K562 (cell line): Measurements from ENCODE around the gene SLC34A3. TPM values are rescaled to one million over a fixed set of nuclear protein-coding genes. Genes with fewer than 3 reads are reported as not detected.

ENCODE experiments used
- ATAC-seq: fragments of 200-7000 bp; cut with Tn5 transposase; 3 replicates; pipeline ENCODE4 v1.9.1; 2020; ENCODE audit warnings: moderate library complexity
- BruUV-seq: library from RNA; stranded (reverse); fragments of 400-500 nt; replicated peaks from 2 replicates; lab custom pipeline; 2021; lab: Mats Ljungman, UMichigan
- CTCF ChIA-PET: fragments of 300-600 bp; formaldehyde crosslinking; extraction: SDS; loops from one replicate; lab custom pipeline; 2021; ENCODE audit warnings: low intra/inter-chr PET ratio; lab: Yijun Ruan, JAX
- POLR2A ChIA-PET: fragments of 300-600, 350-650 bp; sonication (Branson Sonifier 250); formaldehyde crosslinking; extraction: SDS; loops from one replicate; lab custom pipeline; 2021; ENCODE audit warnings: antibody characterized with exemption, inconsistent platforms; lab: Yijun Ruan, JAX
- DNase-seq, 4 experiments: peaks; one replicate each; pipeline versions ENCODE4 v3.0.0 to v3.0.0-alpha.2; 2011 to 2018; ENCODE audit warnings: low spot score in 3 of 4, mixed read lengths in 3 of 4; ENCODE audit errors: extremely low read depth in 1 of 4
- FAIRE-seq: peaks from 2 replicates; lab custom pipeline; 2011; peaks lifted over from hg19 to GRCh38; lab: Jason Lieb, UNC
- H2AFZ ChIP-seq: 2 replicates; pipeline ENCODE4 v1.6.0; 2011; ENCODE audit warnings: low read depth, low read length, control low read depth, inconsistent platforms
- H3K27ac ChIP-seq: fragments of 200-600 bp; 3 replicates; pipeline ENCODE4 v1.8.0; 2011; ENCODE audit warnings: low read depth, mild to moderate bottlenecking, control low read depth, inconsistent platforms, low read length, moderate library complexity, mixed read lengths; ENCODE audit errors: extremely low read depth
- H3K27me3 ChIP-seq, 2 experiments: fragments of 300-600 bp in 1 of 2; 2 replicates in 1 of 2; 3 replicates in 1 of 2; pipeline versions ENCODE4 v1.6.0 to v1.8.0; 2011; ENCODE audit warnings: inconsistent platforms in 2 of 2, low read length in 2 of 2, mild to moderate bottlenecking in 1 of 2, mixed read lengths in 1 of 2, moderate library complexity in 1 of 2; ENCODE audit not compliant: control insufficient read depth in 2 of 2, insufficient read depth in 2 of 2
- H3K36me3 ChIP-seq: fragments of 300-600 bp; 3 replicates; pipeline ENCODE4 v1.8.0; 2011; ENCODE audit warnings: mild to moderate bottlenecking, low read length, inconsistent platforms; ENCODE audit not compliant: control insufficient read depth, insufficient read depth
- H3K4me1 ChIP-seq, 2 experiments: fragments of 200-600 bp in 1 of 2; replicated peaks in 1 of 2; 2 replicates in 1 of 2; 3 replicates in 1 of 2; pipeline versions ENCODE4 v1.5.1 to v1.8.0; 2011; ENCODE audit warnings: inconsistent platforms in 2 of 2, low read length in 2 of 2, mild to moderate bottlenecking in 1 of 2, mixed read lengths in 1 of 2, moderate library complexity in 1 of 2; ENCODE audit not compliant: control insufficient read depth in 2 of 2, insufficient read depth in 2 of 2
- H3K4me2 ChIP-seq: 2 replicates; pipeline ENCODE4 v1.6.1; 2011; ENCODE audit warnings: low read length, control low read depth, inconsistent platforms, mixed read lengths; ENCODE audit not compliant: insufficient read depth
- H3K4me3 ChIP-seq: fragments of 200-600 bp; sonication (generic), shearing (Covaris generic); 2 replicates; pipeline ENCODE4 v1.5.1; 2016; ENCODE audit warnings: control low read depth, inconsistent platforms
- H3K79me2 ChIP-seq: fragments of 200-600 bp; 3 replicates; pipeline ENCODE4 v1.8.0; 2011; ENCODE audit warnings: low read length, inconsistent platforms; ENCODE audit not compliant: control insufficient read depth, insufficient read depth
- H3K9ac ChIP-seq, 2 experiments: 2 replicates each; pipeline versions ENCODE4 v1.6.0 to v1.6.1; 2011; ENCODE audit warnings: low read depth in 2 of 2, low read length in 2 of 2, control low read depth in 1 of 2, inconsistent platforms in 1 of 2, mild to moderate bottlenecking in 1 of 2, mixed read lengths in 1 of 2; ENCODE audit not compliant: insufficient read depth in 1 of 2
- H3K9me1 ChIP-seq: one replicate; pipeline ENCODE4 v1.6.0; 2011; ENCODE audit warnings: inconsistent platforms, mild to moderate bottlenecking, low read length, moderate library complexity; ENCODE audit not compliant: control insufficient read depth, insufficient read depth
- H3K9me3 ChIP-seq: replicated peaks from 2 replicates; pipeline ENCODE4 v1.5.1; 2011; ENCODE audit warnings: low read depth, low read length, inconsistent platforms; ENCODE audit not compliant: control insufficient read depth, insufficient read depth
- H4K20me1 ChIP-seq: replicated peaks from 2 replicates; pipeline ENCODE4 v1.6.1; 2011; ENCODE audit warnings: low read length, inconsistent platforms, mixed read lengths; ENCODE audit not compliant: control insufficient read depth, insufficient read depth
- SETDB1 ChIP-seq: IDR thresholded peaks from one replicate; pipeline ENCODE4 v1.6.1; 2012; ENCODE audit warnings: low read length, control low read depth, inconsistent platforms
- ZNF280B ChIP-seq: fragments of 250-450 bp; sonication (Bioruptor Pico); IDR thresholded peaks from 2 replicates; pipeline ENCODE4 v1.5.1; 2021; ENCODE audit warnings: mild to moderate bottlenecking
- WGBS: fragments of 100-300 bp; shearing (Covaris generic); methylation state at CpG from one replicate; pipeline ENCODE4 v1.1.6; 2016; ENCODE audit warnings: low coverage, mixed read lengths; ENCODE audit not compliant: insufficient coverage; ENCODE audit errors: missing lambda C conversion rate; 5-methylcytosine and 5-hydroxymethylcytosine counted together
- in situ Hi-C: fragments of 300-500 bp; cut with MboI; formaldehyde crosslinking; loops from 4 replicates; pipeline ENCODE4 v1.15.0; 2018; ENCODE audit warnings: inconsistent platforms, mixed read lengths
- intact Hi-C: fragments of 100-400 bp; cut with micrococcal nuclease; formaldehyde crosslinking; loops from 2 replicates; pipeline ENCODE4 v1.14.2; 2022
- polyA plus RNA-seq, 8 experiments: library from polyadenylated mRNA; depleted of rRNA in 4 of 8; stranded (reverse) in 5 of 8; unstranded in 3 of 8; fragments of >200 nt; fragmentation: Nextera tagmentation in 2 of 8; fragmentation: Illumina TruSeq in 1 of 8; extraction: Ambion mirVana in 2 of 8; extraction: Trizol in 1 of 8; gene quantifications; 2 replicates each; pipeline versions ENCODE4 v1.2.1 to v1.2.3, GENCODE V29; 2011 to 2014; ENCODE audit warnings: inconsistent platforms in 1 of 8, missing spikeins in 1 of 8
- total RNA-seq, 7 experiments: library from RNA; depleted of rRNA in 6 of 7; stranded (reverse); fragments of >200 nt in 6 of 7; fragmentation: Illumina TruSeq in 2 of 7; extraction: Trizol in 2 of 7; gene quantifications; 2 replicates each; pipeline versions ENCODE4 v1.2.1 to v1.2.3, GENCODE V29; 2011 to 2021; ENCODE audit warnings: low replicate concordance in 1 of 7

SLC34A3 gene
- total and polyA plus RNA-seq, 9 of the 15 experiments (the other 6 are each of a cell fraction or from before 2014, with no cell fraction given) = not detected

GRCh38 chr9:137215196-137215986, 15.3 kb upstream of the SLC34A3 start:
- BruUV-seq = no TSS peak
- Histone ChIP-seq H3K9me3 (no peaks in the 10 kb centered on the region), H3K4me1 (peaks cover 27 to 81% of the 10 kb centered on the region in 2 experiments), H4K20me1 (peaks cover 3% of the 10 kb centered on the region; the same call in 1 of the 2 replicates), H3K79me2 (peaks cover 18% of the 10 kb centered on the region; the same call in 2 of the 3 replicates), H3K9me1 (no peaks in the 10 kb centered on the region), H3K27me3 (no peaks in the 10 kb centered on the region), H2AFZ (no peak overlapping the region), H3K27ac (no peak overlapping the region), H3K4me3 (no peak overlapping the region), H3K9ac (peak overlapping the region in 1 of 2 experiments; percentile 92; a peak in 1 of 4 replicates), H3K36me3 (peaks cover 39% of the 10 kb centered on the region; the same call in 2 of the 3 replicates), H3K4me2 (no peak overlapping the region)
- DNase-seq (no peak), FAIRE-seq (no peak), ATAC-seq (no peak)
- ChIA-PET CTCF (no interaction called here), POLR2A (interaction anchor here (0.7 to 1.2 kb wide), 4 partner anchors 9 to 27 kb away, joined by 3 to 5 read pairs (median 4); partner anchors contain the start of gene TUBB4B)
- 89% methylated on average over 18 of the region's 22 CpGs for WGBS
- TF ChIP-seq SETDB1 = no peak
- no peak for TF ChIP-seq ZNF280B (CRISPR knock-in tag)
- in situ Hi-C loops (no loop called here), intact Hi-C loops (no loop called here)
